Adipose tissue (tissue), 3 donors: ENCODE measurements around the gene SMKR1. TPM values are rescaled to one million over a fixed set of nuclear protein-coding genes. Genes with fewer than 3 reads are reported as not detected.
"Not testable (repeated sequence)": the region's sequence is repeated elsewhere in the genome, so short reads cannot be mapped to it uniquely, and the experiment has no call there.

Experiments used
- H3K27ac ChIP-seq: one replicate; pipeline ENCODE4 v1.5.1; 2013; ENCODE audit warnings: low read depth, low read length
- WGBS, 3 donors: extraction: QIAGEN DNeasy Blood & Tissue Kit; methylation state at CpG; one replicate each; pipeline ENCODE4 v1.1.7; 2013; 5-methylcytosine and 5-hydroxymethylcytosine counted together
- polyA plus RNA-seq, 3 donors: library from polyadenylated mRNA; stranded (reverse); fragments of 200-250 nt; gene quantifications; one replicate each; pipeline ENCODE4 v1.2.3, GENCODE V29; 2013
- donor health status: healthy with polysubstance abuse.
- donor health status: Bipolar disorder and iron deficiency.
- donor health status: healthy.

The SMKR1 gene
- polyA plus RNA-seq: 1 to 10 TPM in 1 of 3 donors, under 1 TPM in 1, not detected in 1; 0.07 to 2.0 TPM

DNA sequence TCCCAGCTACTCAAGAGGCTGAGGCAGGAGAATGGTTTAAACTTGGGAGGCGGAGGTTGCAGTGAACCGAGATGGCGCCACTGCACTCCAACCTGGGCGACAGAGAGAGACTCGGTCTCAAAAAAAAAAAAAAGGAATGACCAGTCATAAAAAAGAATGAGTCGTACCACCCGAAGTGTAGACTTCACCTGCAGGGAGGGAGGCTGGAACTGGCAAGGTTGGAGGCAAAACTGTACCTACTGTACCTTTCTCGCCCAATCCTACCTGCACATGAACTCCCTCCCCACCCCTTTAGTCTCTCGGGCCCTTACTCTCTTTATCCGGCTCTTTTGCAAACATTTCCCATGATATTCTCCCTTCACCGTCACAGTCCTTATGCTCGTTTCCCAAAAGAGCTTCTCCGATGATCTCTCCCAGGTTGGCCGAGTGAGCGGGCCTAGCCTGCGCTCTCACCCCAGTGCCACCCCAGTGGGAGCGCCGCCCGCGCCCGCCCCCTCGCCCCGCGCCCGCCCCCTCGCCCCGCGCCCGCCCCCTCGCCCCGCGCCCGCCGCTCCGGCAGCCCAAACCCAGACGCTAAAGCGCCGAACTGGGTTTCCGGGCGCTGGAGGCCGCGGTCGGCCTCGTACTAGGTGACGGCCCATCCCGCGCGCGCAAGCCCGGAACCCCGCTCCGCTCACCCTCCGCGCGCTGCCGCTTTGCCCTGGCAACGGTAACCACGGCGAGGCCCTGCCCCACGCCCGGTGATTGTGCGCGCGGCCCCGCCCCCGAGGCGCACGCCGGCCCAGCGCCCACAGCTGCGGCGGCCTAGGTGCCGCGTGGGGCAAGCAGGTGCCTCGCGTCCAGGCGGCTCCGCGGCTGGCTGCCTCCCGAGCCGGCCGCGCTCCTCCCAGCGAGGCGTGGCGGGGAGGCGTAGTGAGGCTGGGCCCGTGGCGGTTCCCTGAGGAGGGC is at the start of gene SMKR1:
SMKR1 (plus strand) TSS at position 772 of the 948 bp plus-strand sequence. CDS start 294 bp downstream, outside the sequence.
- no peak within 1 kb of the TSS for H3K27ac ChIP-seq
- WGBS, 3 donors: 5 to 7% (median 6%) methylated on average over 65 to 83 of the region's 89 CpGs

DNA sequence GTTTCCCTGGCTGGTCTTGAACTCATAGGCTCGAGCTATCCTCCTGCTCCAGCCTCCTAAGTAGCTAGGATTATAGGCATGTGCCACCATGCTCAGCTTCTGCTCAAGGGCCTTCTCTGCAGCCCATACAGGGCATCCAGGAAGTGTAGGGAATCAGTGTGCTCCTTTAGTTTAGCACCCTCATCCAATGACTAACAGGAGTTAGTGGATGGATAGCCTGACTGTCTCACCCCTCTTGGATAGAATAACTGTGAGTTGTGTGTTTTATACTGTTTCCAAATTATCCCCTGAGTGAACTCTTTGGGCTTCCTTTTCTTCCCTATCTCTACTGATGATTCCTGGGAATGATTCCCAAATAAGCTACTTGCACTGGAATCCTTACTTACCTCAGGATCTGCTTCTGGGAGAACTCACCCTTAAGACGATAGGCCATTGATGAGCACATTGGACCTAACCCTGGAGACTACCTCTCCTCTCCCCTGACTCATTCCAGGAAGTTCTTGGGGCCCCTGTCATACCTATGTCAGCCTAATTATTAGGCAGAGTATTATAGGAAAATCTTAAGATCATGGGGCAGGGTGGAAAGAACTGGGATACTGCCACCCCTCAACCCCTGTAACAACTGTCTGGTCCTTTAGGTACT is 49.6 kb upstream of the SMKR1 start:
- no peak overlapping the region for H3K27ac ChIP-seq

DNA sequence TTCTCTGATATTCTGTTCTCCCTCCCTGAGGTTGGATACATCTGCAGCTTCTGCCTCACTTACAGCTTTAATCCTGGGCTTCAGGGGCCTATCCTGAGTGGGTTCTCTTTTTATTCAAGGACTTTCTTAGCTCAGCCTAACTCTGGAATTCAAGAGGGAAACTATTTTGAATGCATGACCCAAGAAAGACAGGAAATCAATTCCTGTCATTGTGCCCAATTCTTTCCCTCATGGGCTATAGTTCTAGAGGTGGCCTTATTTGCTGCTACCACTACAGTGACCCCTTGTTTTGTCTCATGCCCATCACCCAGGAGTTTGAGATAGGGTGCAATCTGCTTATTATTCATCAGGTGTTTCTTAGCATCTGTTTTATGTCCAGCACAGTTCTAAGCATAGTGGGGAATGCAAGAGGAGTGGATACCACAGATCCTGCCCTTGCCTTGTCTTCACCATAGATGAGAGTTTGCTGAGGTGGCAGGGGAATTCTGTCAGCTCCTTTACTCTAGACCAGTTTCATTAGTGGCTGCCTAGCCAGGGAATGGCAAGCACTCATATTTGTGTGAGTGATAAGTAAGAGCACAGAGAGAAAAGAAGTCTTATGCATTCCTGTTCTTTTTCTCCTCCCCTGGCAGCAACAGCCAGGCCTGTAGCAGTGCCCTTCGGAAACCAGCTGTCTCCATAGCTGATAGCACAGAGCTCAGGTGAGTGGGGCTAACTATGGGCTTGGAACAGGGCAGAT is 48.7 kb upstream of the SMKR1 start:
- H3K27ac ChIP-seq: no peak overlapping the region
- 44 to 100% (median 92%) methylated on average over 1 of the region's 1 CpG for WGBS, 3 donors

More for the DNA sequence above, 49.6 kb upstream of the SMKR1 start:
- 73 to 95% (median 88%) methylated on average over 2 of the region's 2 CpGs for WGBS, 3 donors

DNA sequence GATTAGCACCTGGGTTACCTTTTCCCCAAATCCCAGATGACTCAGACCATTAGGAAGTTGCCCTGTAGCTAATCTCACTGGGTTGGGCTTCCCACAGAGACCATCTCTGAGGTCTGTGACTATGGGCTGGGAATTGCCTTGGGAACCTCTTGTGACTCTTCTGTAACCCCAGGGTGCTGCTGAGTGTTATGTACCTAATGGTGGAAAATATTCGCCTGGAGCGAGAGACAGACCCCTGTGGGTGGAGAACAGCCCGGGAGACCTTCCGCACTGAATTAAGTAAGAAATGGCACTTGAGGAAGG is 48.1 kb upstream of the SMKR1 start:
- H3K27ac ChIP-seq: no peak overlapping the region
- WGBS, 3 donors: 90 to 94% (median 94%) methylated on average over 4 of the region's 4 CpGs

DNA sequence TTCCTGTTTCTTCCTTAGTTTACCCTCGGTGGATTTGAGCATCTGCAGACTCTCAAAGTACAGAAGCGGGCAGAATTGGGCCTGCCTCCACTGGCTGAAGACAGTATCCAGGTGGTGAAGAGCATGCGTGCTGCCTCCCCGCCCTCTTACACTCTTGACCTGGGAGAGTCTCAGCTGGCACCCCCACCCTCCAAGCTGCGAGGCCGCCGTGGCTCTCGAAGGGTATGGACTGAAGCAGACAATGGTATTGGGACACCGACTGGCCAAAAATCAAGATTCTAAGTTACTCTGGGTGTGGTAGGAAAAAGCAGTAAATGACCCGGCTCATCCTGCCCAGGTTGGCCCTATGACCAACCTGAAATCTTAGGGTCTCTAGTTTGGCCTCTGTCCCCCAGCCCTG is 45.9 kb upstream of the SMKR1 start:
- 93 to 96% (median 93%) methylated on average over 10 of the region's 10 CpGs for WGBS, 3 donors
- H3K27ac ChIP-seq: no peak overlapping the region

DNA sequence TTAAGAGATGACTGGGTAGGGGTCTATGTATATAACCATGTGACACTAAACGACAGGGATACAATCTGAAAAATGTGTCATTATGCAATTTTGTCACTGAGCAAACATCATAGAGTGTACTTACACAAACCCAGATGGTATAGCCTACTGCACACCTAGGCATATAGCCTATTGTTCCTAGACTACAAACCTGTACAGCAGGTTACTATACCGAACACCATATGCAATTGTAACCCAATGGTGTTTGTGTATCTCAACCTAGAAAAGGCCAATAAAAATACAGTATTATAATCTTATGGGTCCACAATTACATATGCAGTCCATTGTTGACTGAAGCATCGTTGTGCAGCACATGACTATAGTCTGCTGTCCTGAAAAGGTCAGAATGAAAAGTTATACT is 45.2 kb upstream of the SMKR1 start:
- WGBS, 3 donors: 85 to 90% (median 88%) methylated on average over 3 of the region's 3 CpGs
- H3K27ac ChIP-seq: no peak overlapping the region

DNA sequence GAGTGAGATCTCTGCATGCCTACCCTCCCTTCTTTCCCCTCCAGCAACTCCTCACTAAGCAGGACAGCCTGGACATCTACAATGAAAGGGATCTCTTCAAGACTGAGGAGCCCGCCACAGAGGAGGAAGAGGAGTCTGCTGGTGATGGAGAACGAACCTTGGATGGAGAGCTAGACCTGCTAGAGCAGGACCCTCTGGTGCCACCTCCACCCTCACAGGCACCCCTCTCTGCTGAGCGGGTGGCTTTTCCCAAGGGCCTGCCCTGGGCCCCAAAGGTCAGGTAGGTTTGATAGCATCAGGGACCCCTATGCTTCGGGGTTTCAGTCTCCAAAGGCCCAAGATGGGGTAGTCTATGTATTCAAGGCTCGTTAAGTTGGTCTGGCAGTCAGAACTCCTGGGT is 44.2 kb upstream of the SMKR1 start:
- WGBS, 3 donors: 88 to 100% (median 93%) methylated on average over 4 to 5 of the region's 5 CpGs
- H3K27ac ChIP-seq: no peak overlapping the region

DNA sequence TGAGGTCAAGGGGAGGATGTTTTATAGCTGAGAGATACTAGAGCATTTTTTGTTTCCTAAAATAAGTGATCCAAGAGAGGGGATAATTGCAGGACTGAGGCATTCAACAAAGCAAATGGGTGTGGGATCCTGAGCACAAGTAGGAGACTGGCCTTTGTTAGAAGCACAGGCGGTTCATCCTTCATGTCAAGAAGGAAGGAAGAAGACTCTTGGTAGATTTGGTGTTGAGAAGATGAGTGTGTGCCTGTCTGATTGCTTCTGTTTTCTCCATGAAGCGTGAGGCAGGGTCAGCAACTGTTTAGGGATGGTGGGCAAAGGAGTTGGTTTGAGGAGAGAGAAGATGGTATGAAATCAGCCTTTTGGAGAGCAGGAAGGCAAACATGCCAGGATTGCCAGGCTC is 40.5 kb upstream of the SMKR1 start:
- no peak overlapping the region for H3K27ac ChIP-seq
- 89 to 93% (median 91%) methylated on average over 2 of the region's 2 CpGs for WGBS, 3 donors

DNA sequence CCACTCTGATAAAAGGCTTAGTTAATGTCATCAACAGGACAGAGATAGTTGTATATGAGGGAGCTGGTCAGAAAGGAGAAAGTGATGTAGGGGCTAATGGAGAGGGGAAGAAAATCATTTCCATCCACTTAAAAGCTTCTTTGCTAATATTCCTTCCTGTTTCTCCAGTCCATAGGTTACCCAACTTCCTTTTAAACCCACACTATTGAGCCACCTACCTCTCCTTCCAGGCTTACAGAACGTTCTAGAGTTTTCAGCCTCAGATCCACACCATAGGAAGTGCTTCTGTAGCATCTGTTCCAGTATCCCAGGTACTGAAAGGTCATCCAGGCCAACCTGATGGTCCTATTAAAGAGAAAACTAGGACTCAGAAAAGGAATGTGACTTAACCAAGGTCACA is 39.9 kb upstream of the SMKR1 start:
- no peak overlapping the region for H3K27ac ChIP-seq
- WGBS, 3 donors: 56 to 94% (median 72%) methylated on average over 1 of the region's 1 CpG

DNA sequence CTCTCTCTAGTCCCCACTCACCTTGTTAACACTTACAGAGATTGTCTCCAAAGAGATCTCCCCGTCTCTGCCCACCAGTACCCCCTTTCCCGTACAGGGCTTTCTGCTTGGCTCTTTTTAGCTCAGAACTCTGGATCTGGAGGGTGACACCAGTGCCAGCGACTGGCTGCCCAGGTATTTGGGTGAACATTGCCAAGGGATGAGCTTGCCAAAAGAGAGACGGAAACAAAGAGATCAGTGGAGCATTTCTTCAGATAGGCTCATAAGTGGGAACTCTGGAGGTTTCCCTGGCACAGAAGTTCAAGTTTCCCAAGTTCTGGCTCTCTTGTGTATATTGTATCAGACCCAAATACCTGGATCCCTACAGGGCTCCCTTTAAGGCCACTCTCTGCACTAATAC is 38.1 kb upstream of the SMKR1 start:
- 85 to 97% (median 96%) methylated on average over 4 of the region's 4 CpGs for WGBS, 3 donors
- no peak overlapping the region for H3K27ac ChIP-seq

DNA sequence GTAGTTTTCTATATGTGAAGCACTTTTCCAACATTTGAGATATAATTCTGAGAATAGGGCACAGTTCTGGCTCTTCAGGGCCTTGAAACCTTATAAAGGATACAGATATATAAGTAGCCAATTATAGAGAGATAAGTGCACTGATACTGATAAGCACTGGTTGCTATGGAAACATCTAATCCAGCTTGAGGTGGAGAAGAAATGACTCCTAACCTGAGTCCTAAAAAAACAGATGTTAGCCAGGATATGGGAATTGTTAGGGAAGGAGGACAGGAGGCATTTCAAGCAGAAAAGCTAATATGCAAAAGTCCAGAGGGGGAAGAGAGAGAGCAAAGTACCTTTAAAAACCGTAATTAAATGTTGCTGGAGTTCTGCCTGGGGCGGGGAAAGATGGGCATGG is 37.3 kb upstream of the SMKR1 start:
- 69 to 82% (median 78%) methylated on average over 2 of the region's 2 CpGs for WGBS, 3 donors
- no peak overlapping the region for H3K27ac ChIP-seq

DNA sequence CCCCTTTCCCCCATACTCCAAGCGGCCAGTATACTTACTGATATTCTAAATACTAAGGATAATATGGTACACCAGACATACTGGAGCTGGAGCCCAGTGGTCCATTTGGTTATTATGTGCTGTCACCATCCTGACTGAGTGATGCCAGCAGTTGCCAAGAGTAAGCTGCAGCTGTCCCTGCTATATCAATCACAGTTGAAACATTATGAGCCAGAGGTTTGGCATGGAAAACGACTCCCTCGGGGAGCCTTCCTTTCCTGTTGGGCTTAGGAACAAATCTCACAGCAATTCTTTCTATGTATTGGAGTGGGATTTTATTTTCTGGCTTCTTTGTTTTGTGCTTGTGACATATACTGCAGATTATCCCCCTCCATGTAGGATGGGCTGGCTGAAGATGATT is 35.5 kb upstream of the SMKR1 start:
- H3K27ac ChIP-seq: no peak overlapping the region
- 78 to 87% (median 79%) methylated on average over 3 of the region's 3 CpGs for WGBS, 3 donors

DNA sequence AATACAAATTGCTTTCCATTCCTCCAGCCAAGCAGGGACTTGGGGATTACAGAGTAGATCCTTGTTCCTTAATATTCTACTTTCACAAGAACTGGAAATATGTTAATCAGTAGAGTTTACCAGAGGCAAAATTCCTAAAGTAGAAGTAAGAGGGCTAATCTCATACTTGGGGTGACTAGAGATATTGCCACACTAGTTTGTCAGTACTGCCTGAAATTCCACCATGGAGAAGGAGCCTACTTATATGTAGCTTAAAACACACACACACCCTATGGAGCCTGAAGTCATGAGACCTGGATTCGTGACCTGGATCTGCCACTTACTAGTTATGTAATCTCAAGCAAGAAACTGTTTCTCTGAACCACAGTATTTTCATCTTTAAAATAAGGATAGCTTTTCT is 34.2 kb upstream of the SMKR1 start:
- no peak overlapping the region for H3K27ac ChIP-seq
- WGBS, 3 donors: 64 to 79% (median 67%) methylated on average over 1 of the region's 1 CpG

DNA sequence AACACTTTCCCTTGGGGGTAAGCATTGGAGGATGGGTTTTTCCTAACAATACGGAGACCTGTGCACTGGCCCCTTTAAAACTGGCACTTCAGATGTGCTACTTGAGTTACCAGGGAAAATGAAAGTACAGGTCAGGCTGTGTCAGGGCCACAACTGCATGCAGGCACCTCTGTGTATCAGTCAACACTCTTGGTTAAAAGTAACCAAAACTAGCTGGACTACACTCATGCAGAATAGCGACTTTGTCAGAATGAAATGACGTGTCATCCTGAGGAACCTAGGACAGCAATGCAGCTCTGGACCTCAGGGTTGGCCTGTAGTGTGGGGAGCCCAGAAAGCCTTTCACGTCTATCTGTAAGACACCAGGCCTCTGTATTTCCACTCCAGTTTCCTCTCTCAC is 33.8 kb upstream of the SMKR1 start:
- 66 to 80% (median 71%) methylated on average over 4 of the region's 4 CpGs for WGBS, 3 donors
- no peak overlapping the region for H3K27ac ChIP-seq

DNA sequence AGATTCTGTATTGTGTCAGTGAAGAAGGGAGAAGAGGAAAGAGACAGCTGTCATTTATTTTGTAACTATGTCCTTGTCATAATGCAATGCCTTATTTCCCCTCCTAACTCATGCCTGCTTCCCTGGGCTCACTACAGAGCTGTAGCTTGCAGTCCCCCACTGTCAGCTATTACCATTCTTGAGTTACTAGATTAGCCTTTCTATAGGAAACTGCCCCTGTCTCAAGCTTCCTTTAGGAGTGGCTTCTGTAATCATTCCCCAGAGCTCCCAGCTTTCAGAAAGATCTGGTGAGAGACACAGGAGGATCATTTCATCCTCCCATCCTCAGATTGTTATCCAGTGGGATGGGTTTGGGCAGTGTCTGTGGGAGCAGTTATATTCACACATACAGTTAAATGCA is 32.4 kb upstream of the SMKR1 start:
- H3K27ac ChIP-seq: no peak overlapping the region

DNA sequence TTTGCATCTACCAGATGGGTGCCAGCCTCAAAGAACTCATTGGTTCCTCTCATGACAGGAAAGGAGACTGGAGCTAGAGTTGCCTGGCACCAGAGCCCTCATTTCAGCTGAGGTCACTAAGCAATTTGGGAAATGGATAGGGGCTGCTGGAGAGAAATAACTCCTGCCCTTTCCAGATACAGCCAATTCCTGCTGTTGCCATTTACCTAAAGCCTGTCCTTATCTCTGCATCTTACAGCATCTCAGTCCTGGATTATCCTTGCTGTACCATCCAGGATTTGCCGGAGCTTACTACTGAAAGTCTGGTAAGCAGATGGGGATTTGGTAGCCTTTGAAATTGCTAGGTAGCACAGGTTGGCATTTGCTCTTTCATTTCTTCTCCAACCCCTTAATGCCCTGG is 31.9 kb upstream of the SMKR1 start:
- no peak overlapping the region for H3K27ac ChIP-seq
- WGBS, 3 donors: 86 to 92% (median 92%) methylated on average over 1 of the region's 1 CpG

DNA sequence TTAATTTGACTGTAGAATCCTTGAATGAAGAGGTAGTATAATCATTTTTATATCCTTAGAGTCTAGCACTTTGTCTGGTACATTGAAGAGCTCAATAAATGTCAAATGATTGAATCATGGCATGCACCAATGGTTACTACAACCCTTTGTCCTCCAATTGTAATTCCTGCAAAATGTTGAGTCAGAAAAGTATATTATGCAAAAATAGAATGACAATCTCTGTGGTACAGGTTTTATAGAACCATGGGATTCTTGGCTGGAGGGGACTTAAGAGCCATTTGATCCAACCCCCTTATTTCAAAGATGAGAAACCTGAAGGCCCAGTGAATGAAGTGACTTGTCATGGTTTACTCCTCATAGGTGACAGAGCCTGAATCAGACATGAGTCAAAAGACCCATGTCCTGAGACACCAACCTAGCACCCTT is 30.9 kb upstream of the SMKR1 start:
- H3K27ac ChIP-seq: no peak overlapping the region

DNA sequence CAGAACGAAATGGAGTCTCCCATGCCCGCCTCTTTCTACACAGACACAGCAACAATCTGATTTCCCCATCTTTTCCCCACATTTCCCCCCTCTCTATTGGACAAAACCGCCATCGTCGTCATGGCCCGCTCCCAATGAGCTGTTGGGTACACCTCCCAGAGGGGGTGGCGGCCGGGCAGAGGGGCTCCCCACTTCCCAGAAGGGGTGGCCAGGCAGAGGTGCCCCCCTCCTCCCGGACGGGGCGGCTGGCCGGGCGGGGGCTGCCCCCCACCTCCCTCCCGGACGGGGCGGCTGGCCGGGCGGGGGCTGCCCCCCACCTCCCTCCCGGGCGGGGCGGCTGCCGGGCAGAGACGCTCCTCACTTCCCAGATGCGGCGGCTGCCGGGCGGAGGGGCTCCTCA is 26.4 kb upstream of the SMKR1 start:
- not testable (repeated sequence) for H3K27ac ChIP-seq
- 90 to 94% (median 92%) methylated on average over 16 to 24 of the region's 27 CpGs for WGBS, 3 donors

DNA sequence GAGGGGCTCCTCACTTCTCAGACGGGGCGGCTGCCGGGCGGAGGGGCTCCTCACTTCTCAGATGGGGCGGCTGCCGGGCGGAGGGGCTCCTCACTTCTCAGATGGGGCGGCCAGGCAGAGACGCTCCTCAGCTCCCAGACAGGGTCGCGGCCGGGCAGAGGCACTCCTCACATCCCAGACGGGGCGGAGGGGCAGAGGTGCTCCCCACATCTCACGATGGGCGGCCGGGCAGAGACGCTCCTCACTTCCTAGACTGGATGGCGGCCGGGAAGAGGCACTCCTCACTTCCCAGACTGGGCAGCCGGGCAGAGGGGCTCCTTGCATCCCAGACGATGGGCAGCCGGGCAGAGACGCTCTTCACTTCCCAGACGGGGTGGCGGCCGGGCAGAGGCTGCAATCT is 25.9 kb upstream of the SMKR1 start:
- not testable (repeated sequence) for H3K27ac ChIP-seq

More for the DNA sequence above, 25.9 kb upstream of the SMKR1 start:
- 94 to 98% (median 98%) methylated on average over 17 to 23 of the region's 27 CpGs for WGBS, 3 donors
